DMS153 (cell line): ENCODE measurements around the gene TMED10.
A peak's percentile ranks its signal among the peaks of the same experiment; 100 is the strongest.

Experiments
- DNase-seq: peaks from one replicate; lab custom pipeline; 2025; lab: John Stamatoyannopoulos, UW

The TMED10 gene

DNA sequence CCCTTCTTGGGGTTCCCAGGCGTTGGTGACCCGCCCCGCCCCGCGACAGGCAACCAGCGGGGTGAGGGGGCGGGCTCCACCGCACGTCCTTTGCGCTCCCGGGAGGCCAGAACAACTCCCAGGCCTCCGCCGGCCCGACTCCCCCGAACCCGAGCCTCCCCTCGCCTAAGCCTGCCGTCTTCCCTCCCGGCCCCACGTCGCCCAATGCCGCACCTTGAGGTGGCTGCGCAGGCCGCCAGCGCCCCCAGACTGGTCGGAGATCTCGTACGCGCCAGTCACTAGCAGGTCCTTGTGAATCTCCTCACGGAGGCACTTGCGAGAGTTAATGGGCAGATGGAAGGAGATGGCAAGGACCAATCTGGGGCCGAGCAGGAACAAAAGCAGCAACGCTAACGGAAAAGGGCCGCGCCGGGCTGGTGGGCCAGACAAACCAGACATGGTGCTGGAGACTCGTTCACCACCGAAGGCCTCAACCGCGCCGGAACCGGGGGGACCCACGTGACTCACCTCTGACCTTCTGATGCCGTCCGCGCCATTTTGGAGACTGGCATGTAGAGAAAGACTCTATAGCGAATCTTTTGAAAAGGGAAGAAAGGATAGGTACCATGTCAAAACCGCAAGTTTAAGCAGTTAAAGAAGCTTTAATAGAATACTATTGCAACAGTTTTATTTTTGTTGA lies at the start of gene TMED10:
TMED10 (minus strand) TSS at position 471 of the 679 bp plus-strand sequence; CDS start at position 438, 33 bp downstream.
- peak; percentile 85 for DNase-seq

DNA sequence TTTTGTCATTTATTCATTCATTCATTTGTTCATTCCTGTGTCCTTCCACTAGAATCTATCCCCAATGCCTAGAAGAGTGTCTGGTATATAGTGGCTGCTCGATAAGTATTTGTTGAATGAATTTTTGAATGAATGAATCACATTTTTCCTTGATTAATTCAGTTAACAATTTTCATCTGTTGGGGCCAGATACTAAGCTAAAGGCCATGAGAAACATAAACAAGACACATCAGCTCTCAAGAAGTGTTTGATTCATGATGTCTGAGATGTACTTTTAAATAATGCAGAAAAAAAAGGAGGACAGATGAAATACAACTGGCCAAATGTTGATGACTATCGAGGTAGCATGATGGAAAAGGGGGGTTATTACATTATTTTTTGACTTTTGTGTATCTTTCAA lies 48.1 kb upstream of the TMED10 start:
- DNase-seq, result no peak

DNA sequence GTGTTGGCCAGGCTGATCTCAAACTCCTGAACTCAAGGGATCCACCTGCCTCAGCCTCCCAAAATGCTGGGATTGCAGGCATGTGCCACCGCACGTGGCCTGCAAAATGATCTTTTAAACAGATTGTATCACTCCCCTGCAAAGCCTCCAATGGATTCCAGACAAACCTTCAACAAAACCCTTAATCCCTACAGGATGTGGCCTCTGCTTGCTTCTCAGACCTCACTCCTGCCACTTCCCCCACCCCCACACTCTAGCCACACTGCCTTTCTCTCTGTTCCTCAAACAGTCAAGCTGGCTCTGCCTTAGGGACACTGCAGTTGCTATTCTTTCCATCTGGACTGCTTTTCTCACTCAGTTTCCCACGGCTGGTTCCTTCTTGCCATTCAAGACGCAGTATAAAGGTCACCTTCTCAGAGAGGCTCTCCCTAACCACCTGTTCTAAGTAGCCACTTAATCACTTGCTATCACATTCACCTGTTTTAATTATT lies 47.3 kb upstream of the TMED10 start:
- no peak for DNase-seq

DNA sequence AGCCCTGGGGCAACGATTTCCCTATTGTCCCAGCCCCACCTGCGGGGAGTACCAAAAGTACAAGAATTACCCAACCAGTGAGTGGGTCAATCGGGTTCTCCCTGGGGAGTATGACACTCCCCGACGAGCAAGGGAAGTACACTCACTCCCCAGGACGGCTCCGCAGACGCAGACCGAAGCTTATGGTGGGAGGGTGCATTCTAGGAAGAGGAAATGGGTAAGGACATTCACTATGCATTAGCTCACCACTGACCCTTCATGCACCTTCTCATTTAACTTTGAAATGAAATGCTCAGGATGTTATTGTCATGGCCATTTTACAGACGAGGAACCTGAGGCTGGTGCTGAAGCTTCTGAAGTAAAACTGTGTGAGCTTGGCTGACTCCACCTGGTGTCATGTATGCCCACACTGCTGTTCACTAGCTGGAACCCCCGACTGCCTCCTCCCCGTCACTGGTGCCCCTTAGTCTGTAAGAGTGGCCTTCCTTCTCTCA lies 45.8 kb upstream of the TMED10 start:
- DNase-seq, result no peak

DNA sequence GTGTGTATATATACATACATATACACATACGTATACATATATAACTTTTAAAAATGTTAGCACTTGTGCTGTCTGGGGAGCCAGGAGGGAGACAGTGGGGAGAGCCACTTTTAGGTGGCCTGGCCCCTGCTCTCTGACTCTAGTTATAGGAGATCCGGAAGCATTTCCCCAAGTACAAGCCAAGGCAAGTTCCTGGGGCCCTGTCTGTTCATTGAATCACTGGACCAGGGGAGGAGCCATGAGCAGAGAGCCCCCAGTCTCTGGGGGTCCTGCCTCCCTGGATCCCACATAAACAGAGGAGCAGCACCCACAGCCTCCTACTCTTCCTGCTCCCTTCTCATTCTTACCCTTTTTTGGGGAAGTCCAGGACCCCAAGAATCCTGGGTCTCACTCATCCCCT lies 45.4 kb upstream of the TMED10 start:
- no peak for DNase-seq

- DNase-seq, result no peak
Observed at GRCh38 chr14:75220156-75220555, 43.7 kb upstream of the TMED10 start.

DNA sequence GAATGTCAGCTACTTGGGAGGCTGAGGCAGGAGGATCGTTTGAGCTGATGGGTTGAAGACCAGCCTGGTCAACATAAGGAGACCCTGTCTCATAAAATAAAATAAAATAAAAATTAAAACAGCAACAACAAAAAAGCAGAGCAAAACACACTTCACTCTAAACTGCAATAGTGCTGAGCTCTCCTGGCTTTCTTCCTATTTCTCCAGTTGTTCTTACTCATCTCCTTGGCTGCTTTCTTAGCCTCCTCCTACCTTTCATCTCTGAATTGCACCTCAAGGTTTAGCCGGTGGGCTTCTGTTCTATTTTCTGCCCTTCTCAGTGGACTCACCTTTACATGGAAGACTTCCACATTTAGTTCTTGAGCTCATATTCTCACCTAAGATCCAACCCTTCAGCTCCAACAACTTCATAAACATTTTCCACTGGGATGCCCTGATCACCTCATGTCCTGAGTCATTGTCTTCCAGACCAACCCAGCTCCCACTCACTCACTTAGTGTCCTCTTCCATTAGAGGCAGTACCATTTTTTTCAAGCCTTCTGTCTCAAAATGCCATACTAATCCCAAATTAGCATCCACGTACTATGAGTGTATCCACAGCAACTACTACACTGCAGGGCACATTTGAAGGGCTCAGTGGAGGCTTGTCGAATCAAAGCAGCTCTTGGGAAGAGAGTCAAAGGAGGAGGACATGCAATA lies 41.2 kb upstream of the TMED10 start:
- no peak for DNase-seq

- no peak for DNase-seq
Observed at GRCh38 chr14:75216427-75217006, 40.1 kb upstream of the TMED10 start.

GRCh38 chr14:75215520-75215919 lies 39.1 kb upstream of the TMED10 start:
- no peak for DNase-seq

DNA sequence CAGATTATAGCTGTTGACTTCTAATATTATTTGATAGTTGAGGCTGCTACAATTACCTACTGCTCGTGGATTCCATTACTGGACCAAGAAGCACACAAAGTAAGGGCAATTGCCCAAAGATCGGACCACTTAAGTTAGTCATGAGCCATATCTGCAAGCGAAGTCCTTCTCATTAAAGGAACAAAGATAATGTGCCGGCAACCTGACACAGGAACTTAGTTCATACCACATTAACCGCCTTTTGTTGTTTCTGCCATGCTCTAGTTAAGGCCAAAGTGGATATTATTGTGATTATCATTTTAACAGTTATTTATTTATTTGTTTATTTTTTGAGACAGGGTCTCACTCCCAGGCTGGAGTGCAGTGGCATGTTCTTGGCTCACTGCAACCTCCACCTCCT lies 38.1 kb upstream of the TMED10 start:
- no peak for DNase-seq

DNA sequence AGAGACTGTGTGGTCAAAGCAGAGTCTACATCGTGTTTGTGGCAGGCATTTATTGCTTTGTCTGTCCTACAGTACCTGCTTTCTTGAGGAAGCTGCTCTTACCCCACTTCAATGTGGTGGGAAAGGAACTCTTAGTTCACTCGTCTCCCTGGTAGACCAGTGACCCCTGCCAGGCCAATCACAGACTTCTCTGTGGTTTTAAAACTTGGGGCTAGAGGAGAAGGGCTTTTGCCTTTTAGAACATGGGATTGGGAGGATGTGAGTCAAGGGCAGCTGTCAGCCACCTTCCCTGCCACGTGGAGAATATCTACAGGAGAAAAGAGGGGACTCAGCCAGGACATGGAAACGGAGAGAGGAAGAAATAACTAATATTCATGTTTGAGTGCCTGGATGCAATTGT lies 36.8 kb upstream of the TMED10 start:
- no peak for DNase-seq

- no peak for DNase-seq
Observed at GRCh38 chr14:75208843-75209242, 32.4 kb upstream of the TMED10 start.

DNA sequence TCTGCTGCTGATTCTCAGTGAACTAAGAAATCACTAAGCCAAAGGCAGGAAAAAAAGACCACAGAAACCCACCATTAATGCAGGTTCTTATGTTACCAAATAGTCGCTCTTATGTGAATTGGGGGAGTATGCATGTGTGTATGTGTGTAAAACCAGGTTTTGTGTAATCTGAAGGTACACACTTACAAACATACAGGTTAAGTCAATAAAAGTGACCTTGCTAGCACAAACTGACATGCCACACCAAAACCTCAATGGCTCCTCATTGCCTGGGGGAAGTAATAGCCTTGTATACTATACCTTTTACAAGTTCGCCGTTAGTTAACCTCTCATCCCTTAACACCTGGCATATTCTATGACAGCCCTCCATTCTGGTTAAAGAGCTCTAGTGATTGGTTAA lies 29.8 kb upstream of the TMED10 start:
- DNase-seq, result no peak

DNA sequence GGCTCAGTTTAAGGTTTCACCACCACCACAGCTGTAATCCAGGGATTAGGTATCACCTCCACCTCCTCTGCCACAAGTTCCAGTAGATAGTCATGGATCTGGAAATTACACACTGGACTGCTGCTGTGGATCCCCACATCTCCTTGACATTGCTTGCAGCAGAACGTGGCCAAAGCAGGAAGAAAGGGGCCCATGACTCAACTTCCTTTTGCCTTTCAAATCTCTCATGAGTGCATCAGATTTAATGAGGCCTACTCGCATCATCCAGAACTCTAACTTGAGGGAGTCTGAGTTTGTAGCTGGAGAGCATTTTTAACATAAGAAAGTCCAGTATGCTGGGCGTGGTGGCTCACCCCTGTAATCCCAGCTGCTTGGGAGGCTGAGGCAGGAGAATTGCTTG lies 29.2 kb upstream of the TMED10 start:
- DNase-seq, result no peak

DNA sequence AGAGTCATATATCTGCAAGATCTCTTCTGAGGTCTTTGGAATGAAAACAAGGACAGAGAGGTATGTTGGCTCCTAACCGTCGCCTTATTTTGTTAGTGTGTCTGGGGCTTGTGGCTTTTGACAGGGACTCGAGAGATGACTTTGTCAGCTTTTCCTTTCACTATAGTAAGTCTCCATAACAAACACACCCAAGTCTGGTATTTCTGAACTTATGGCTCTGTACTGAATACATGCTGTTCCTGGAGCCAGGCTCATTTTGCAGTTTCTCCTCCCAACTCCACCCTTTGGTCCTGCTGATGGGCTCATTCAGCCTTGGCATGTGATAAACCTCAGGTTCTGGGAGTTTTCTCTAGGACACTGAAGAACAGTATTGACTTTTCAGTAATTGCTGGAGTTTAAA lies 27.7 kb upstream of the TMED10 start:
- no peak for DNase-seq

DNA sequence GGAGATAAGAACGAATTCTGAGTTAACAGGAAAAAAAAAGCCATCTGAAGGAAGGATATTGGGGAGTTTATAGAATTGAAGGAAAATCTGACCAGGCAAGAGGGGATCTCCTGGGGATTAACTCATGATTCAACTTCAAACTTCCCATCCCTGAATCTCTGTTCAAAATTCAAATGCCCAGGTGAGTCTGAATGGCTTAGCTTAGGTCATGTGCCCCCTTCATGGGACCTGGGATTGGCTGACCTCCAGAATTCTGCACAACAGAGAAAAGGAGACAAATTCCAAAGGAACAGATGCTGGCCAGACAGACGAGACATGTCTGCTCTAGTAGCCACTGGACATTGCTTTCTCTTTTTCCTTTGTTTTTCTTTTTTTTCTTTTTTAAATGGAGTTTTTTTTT lies 26.2 kb upstream of the TMED10 start:
- DNase-seq, result no peak

- peak; percentile 23 for DNase-seq
Observed at GRCh38 chr14:75201087-75201486, 24.7 kb upstream of the TMED10 start.

- peak; percentile 97 for DNase-seq
Observed at GRCh38 chr14:75200451-75200850, 24.0 kb upstream of the TMED10 start.

DNA sequence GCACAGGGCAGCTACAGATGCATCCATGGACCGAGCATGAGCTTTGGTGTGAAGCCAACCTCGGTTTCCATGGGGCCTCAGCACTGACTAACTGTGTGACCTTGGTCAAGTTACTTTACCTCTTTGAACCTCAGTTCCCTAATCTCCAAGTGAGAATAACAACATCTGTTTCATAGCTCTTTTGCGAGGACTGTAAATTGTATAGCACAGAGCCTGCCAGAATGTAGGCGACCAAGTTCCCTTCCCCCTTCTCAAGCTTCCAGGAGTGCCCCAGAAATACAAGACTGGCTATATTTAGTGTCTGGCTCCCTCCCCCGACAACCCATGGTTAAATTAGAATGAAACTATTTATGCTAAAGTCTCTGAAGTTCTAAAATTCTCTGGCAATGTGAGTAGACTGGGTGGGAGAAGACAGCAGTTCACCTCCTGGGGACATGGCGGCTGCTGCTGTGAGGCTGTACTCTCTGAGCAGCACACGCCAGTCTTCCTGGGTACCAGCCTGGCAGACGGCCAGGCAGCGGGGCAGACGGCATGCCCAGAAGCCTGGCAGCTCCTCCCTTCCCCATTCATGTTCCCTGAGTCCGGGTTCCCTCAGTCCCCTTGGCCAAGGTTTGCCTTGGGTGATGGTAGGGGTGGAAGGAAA lies 22.0 kb upstream of the TMED10 start:
- DNase-seq, result peak; percentile 65

GRCh38 chr14:75197338-75197737 lies 20.9 kb upstream of the TMED10 start:
- DNase-seq, result no peak

DNA sequence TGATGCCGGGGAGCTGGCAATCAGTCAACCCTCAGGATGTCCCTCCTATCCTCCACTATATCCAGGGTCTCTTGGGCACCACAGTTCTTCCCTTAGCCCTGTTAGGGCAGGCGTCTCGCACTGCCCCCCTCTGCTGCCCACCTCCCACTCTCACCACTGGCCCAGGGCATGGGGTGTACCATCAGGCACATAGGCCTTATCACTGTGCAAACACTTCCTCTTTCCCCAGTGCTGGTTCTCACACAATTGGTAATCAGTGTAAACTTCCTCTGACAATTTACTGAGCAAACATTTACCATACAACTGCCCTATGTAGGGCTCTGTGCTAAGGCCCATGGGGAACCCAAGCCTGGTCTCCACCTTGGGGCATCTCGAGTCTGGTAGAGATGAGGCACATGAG lies 20.1 kb upstream of the TMED10 start:
- DNase-seq, result peak; percentile 68

DNA sequence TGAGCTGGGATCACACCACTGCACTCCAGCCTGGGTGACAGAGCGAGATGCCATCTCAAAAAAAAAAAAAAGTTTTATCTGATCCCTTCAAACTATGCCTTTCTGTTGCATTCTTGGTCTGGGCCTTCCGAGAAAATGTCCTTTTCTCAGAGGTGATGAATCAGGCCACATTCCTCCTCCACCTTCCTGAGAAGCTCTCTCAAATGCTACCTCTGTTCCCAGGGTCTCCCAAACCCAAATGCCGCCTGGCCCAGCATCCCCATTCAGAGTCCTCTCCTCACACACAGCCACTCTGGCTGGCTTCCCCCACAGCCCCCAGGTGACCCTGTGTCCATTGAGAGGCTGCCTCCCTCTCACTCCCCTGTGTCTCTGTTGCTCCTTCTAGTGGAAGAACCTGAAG lies 19.7 kb upstream of the TMED10 start:
- no peak for DNase-seq

GRCh38 chr14:75191100-75191499 lies 14.7 kb upstream of the TMED10 start:
- no peak for DNase-seq
